ENCODE results near the gene SETD9. TPM values are rescaled to one million over a fixed set of nuclear protein-coding genes. Genes with fewer than 3 reads are reported as not detected.
A peak's percentile ranks its signal among the peaks of the same experiment; 100 is the strongest.

Gene SETD9
- 9.3 TPM for total RNA-seq
- 8.0 TPM for polyA plus RNA-seq (ENCODE audit: insufficient read depth, low read depth, low replicate concordance)
- long read RNA-seq, donor 1, partial matches to known transcripts, result 0 of 5 reads
- long read RNA-seq, donor 1, other reads (novel, unspliced or antisense), result 0 of 5 reads
- long read RNA-seq, donor 2, partial matches to known transcripts, result 9 of 14 reads
- long read RNA-seq, donor 2, other reads (novel, unspliced or antisense), result 0 of 14 reads
- long read RNA-seq, donor 3, partial matches to known transcripts, result 6 of 8 reads
- long read RNA-seq, donor 3, other reads (novel, unspliced or antisense), result 0 of 8 reads
- long read RNA-seq, donor 4, partial matches to known transcripts, result 0 of 3 reads
- long read RNA-seq, donor 4, other reads (novel, unspliced or antisense), result 0 of 3 reads
- long read RNA-seq, donor 5, result 0 reads
- long read RNA-seq, donor 6, transcript SETD9-201 (6 exons, 1,619 nt), result minor isoform, 5 of 22 reads
- long read RNA-seq, donor 6, transcript SETD9-202 (5 exons, 1,009 nt), result major isoform, 6 of 22 reads
- long read RNA-seq, donor 6, partial matches to known transcripts, result 10 of 22 reads
- long read RNA-seq, donor 6, other reads (novel, unspliced or antisense), result 0 of 22 reads
- long read RNA-seq, donor 7, partial matches to known transcripts, result 1 of 6 reads
- long read RNA-seq, donor 7, other reads (novel, unspliced or antisense), result 1 of 6 reads
- long read RNA-seq, donor 8, partial matches to known transcripts, result 0 of 5 reads
- long read RNA-seq, donor 8, other reads (novel, unspliced or antisense), result 0 of 5 reads
- long read RNA-seq, donor 9, partial matches to known transcripts, result 0 of 2 reads
- long read RNA-seq, donor 9, other reads (novel, unspliced or antisense), result 0 of 2 reads
- long read RNA-seq, donor 10, partial matches to known transcripts, result 0 of 7 reads
- long read RNA-seq, donor 10, other reads (novel, unspliced or antisense), result 0 of 7 reads

- no peak for FAIRE-seq
- intact Hi-C loops (cut with DNase I), result no loop called here
These were observed at the start of gene SETD9 for GRCh38 chr5:56909294-56910209. Gene SETD9, plus strand, starts transcription at chr5:56909596. Its CDS starts 50 bp downstream, at chr5:56909646.

GRCh38 chr5:56861893-56862485 lies 47.4 kb upstream of the SETD9 start:
- intact Hi-C loops (cut with DNase I), result no loop called here
- Histone ChIP-seq H3K27me3 (ENCODE audit: control insufficient read depth, insufficient read depth, low read length) (no peaks in the 10 kb centered on the region), H3K4me1 (ENCODE audit: control insufficient read depth in 2 of 3, insufficient read depth in 2 of 3, low read depth in 1 of 3, low read length in 3 of 3) (peaks cover 0 to 6% (median 0%) of the 10 kb centered on the region in 3 donors), H3K27ac (ENCODE audit: low read depth in 2 of 2, low read length in 2 of 2) (no peak overlapping the region), H3K9me3 (ENCODE audit: control insufficient read depth in 2 of 3, insufficient read depth in 1 of 3, low read length in 3 of 3) (no peaks in the 10 kb centered on the region), H3K9ac (ENCODE audit: low read length in 3 of 3) (no peak overlapping the region), H3K4me3 (ENCODE audit: low read length in 3 of 3) (no peak overlapping the region), H3K36me3 (ENCODE audit: control insufficient read depth in 2 of 3, insufficient read depth in 3 of 3, low read length in 3 of 3) (peaks cover 8 to 15% (median 14%) of the 10 kb centered on the region in 3 donors)
- TF ChIP-seq CTCF (IDR thresholded peaks at IDR 0.05; ENCODE audit: borderline replicate concordance, extremely low read depth, insufficient read depth), result no peak
- no peak for DNase-seq
- no peak for FAIRE-seq

More at GRCh38 chr5:56909294-56910209, at the start of gene SETD9:
- no peaks in the 10 kb centered on the region for H3K27me3 ChIP-seq (ENCODE audit: control insufficient read depth, insufficient read depth, low read length)
- TF ChIP-seq CTCF (IDR thresholded peaks at IDR 0.05; ENCODE audit: borderline replicate concordance, extremely low read depth, insufficient read depth), result no peak
- H3K9me3 ChIP-seq (ENCODE audit: control insufficient read depth in 2 of 3, insufficient read depth in 1 of 3, low read length in 3 of 3), result no peaks in the 10 kb centered on the region
- peak within 1 kb of the TSS; percentile 57 to 90 (median 77) for H3K9ac ChIP-seq (ENCODE audit: low read length in 3 of 3)
- H3K36me3 ChIP-seq (ENCODE audit: control insufficient read depth in 2 of 3, insufficient read depth in 3 of 3, low read length in 3 of 3), result no peaks in the 10 kb centered on the region
- H3K27ac ChIP-seq (ENCODE audit: low read depth in 2 of 2, low read length in 2 of 2), result peak within 1 kb of the TSS; percentile 95 to 99
- H3K4me1 ChIP-seq (ENCODE audit: control insufficient read depth in 2 of 3, insufficient read depth in 2 of 3, low read depth in 1 of 3, low read length in 3 of 3), result peaks cover 0 to 5% (median 0%) of the 10 kb centered on the region in 3 donors
- peak; percentile 99 to 100 (median 99) for DNase-seq
- peak within 1 kb of the TSS; percentile 80 to 94 (median 93) for H3K4me3 ChIP-seq (ENCODE audit: low read length in 3 of 3)

GRCh38 chr5:56862909-56863308 lies 46.5 kb upstream of the SETD9 start:
- H3K4me3 ChIP-seq (ENCODE audit: low read length in 3 of 3), result no peak overlapping the region
- intact Hi-C loops (cut with DNase I), result no loop called here
- H3K36me3 ChIP-seq (ENCODE audit: control insufficient read depth in 2 of 3, insufficient read depth in 3 of 3, low read length in 3 of 3), result peaks cover 8 to 15% (median 14%) of the 10 kb centered on the region in 3 donors
- H3K27me3 ChIP-seq (ENCODE audit: control insufficient read depth, insufficient read depth, low read length), result no peaks in the 10 kb centered on the region
- H3K4me1 ChIP-seq (ENCODE audit: control insufficient read depth in 2 of 3, insufficient read depth in 2 of 3, low read depth in 1 of 3, low read length in 3 of 3), result peaks cover 0 to 6% (median 0%) of the 10 kb centered on the region in 3 donors
- FAIRE-seq, result no peak
- no peak for TF ChIP-seq CTCF (IDR thresholded peaks at IDR 0.05; ENCODE audit: borderline replicate concordance, extremely low read depth, insufficient read depth)
- H3K9ac ChIP-seq (ENCODE audit: low read length in 3 of 3), result no peak overlapping the region
- H3K27ac ChIP-seq (ENCODE audit: low read depth in 2 of 2, low read length in 2 of 2), result no peak overlapping the region
- H3K9me3 ChIP-seq (ENCODE audit: control insufficient read depth in 2 of 3, insufficient read depth in 1 of 3, low read length in 3 of 3), result no peaks in the 10 kb centered on the region
- no peak for DNase-seq
